OCI-LY7 (cell line): ENCODE measurements around the gene LAMB3. TPM values are rescaled to one million over a fixed set of nuclear protein-coding genes. Genes with fewer than 3 reads are reported as not detected.

Source experiments
- BruUV-seq: library from RNA; stranded (reverse); fragments of 400-500 nt; replicated peaks from 2 replicates; lab custom pipeline; 2021; lab: Mats Ljungman, UMichigan
- CTCF ChIA-PET: fragments of 300-600 bp; sonication (Branson Sonifier 250); formaldehyde crosslinking; loops from one replicate; lab custom pipeline; 2022; ENCODE audit warnings: antibody characterized with exemption; ENCODE audit not compliant: unreplicated experiment; lab: Charles Lee
- POLR2A ChIA-PET: fragments of 300-600 bp; sonication (Branson Sonifier 250); formaldehyde crosslinking; loops from one replicate; lab custom pipeline; 2022; ENCODE audit warnings: antibody characterized with exemption; lab: Charles Lee
- DNase-seq: peaks from one replicate; pipeline ENCODE4 v3.0.0-alpha.2; 2015; ENCODE audit warnings: low spot score
- H2AFZ ChIP-seq: fragments of 200-600 bp; sonication (generic), shearing (Covaris generic); 2 replicates; pipeline ENCODE4 v1.6.1; 2014; ENCODE audit warnings: mild to moderate bottlenecking, antibody characterized with exemption, low read length, moderate library complexity
- H3K27ac ChIP-seq: fragments of 200-600 bp; sonication (generic); 2 replicates; pipeline ENCODE4 v1.5.1; 2014; ENCODE audit warnings: mixed run types, low read depth, mild to moderate bottlenecking, moderate library complexity, low read length, inconsistent platforms; ENCODE audit not compliant: poor library complexity, severe bottlenecking
- H3K36me3 ChIP-seq: fragments of 200-600 bp; sonication (generic); 2 replicates; pipeline ENCODE4 v1.6.1; 2014; ENCODE audit warnings: mild to moderate bottlenecking, antibody characterized with exemption, low read length, moderate library complexity, mixed read lengths; ENCODE audit not compliant: insufficient read depth
- H3K4me1 ChIP-seq: fragments of 200-600 bp; sonication (generic); 2 replicates; pipeline ENCODE4 v1.5.1; 2014; ENCODE audit warnings: mild to moderate bottlenecking, low read length; ENCODE audit not compliant: insufficient read depth, poor library complexity, severe bottlenecking
- H3K4me2 ChIP-seq: fragments of 200-600 bp; sonication (generic); 2 replicates; pipeline ENCODE4 v1.6.1; 2014; ENCODE audit warnings: mild to moderate bottlenecking, low read length
- H3K4me3 ChIP-seq: fragments of 200-600 bp; sonication (generic); 2 replicates; pipeline ENCODE4 v1.5.1; 2014; ENCODE audit warnings: mild to moderate bottlenecking, low read depth, low read length; ENCODE audit not compliant: poor library complexity, severe bottlenecking
- H3K79me2 ChIP-seq: fragments of 200-600 bp; sonication (generic); 2 replicates; pipeline ENCODE4 v1.6.1; 2016; ENCODE audit warnings: low read depth, mild to moderate bottlenecking, low read length, moderate library complexity, mixed read lengths; ENCODE audit not compliant: insufficient read depth
- H3K9me2 ChIP-seq: fragments of 200-600 bp; sonication (generic); 2 replicates; pipeline ENCODE4 v1.6.1; 2016; ENCODE audit warnings: mild to moderate bottlenecking, low read length, mixed read lengths; ENCODE audit not compliant: insufficient read depth
- H3K9me3 ChIP-seq: fragments of 200-600 bp; sonication (generic); 2 replicates; pipeline ENCODE4 v1.6.1; 2014; ENCODE audit warnings: mild to moderate bottlenecking, mixed run types, low read length, mixed read lengths
- H4K20me1 ChIP-seq: fragments of 200-600 bp; sonication (generic); 2 replicates; pipeline ENCODE4 v1.6.1; 2014; ENCODE audit warnings: mild to moderate bottlenecking, antibody characterized with exemption, low read length, moderate library complexity, mixed read lengths; ENCODE audit not compliant: insufficient read depth
- CTCF ChIP-seq: fragments of 200-600 bp; sonication (generic); conservative IDR thresholded peaks from 2 replicates; pipeline ENCODE4 v1.5.1; 2014; ENCODE audit warnings: mild to moderate bottlenecking, antibody characterized with exemption, low read length, moderate library complexity, mixed read lengths
- EZH2phosphoT487 ChIP-seq: fragments of 200-600 bp; sonication (generic); IDR thresholded peaks from 2 replicates; pipeline ENCODE4 v1.6.1; 2018; ENCODE audit warnings: low read depth, borderline replicate concordance, mild to moderate bottlenecking, mixed run types, antibody characterized with exemption, low read length, moderate library complexity, mixed read lengths
- intact Hi-C: fragments of 100-400 bp; cut with micrococcal nuclease; formaldehyde crosslinking; loops from one replicate; pipeline ENCODE4 v1.10.0; 2022; ENCODE audit not compliant: unreplicated experiment
- total RNA-seq, 2 experiments: library from RNA; depleted of rRNA in 1 of 2; stranded (reverse); fragments of >200 nt in 1 of 2; shearing (Covaris generic) in 1 of 2; gene quantifications; 2 replicates each; pipeline ENCODE4 v1.2.3, GENCODE V29; 2014 to 2022

The LAMB3 gene
- total RNA-seq, 2 experiments from 2014 or later: 0.41 to 0.46 TPM

GRCh38 chr1:209586221-209586740 is 65.9 kb downstream of the LAMB3 start:
- Histone ChIP-seq H3K36me3 (no peaks in the 10 kb centered on the region), H3K4me2 (no peak overlapping the region), H2AFZ (no peak overlapping the region), H4K20me1 (no peaks in the 10 kb centered on the region), H3K27ac (no peak overlapping the region), H3K9me3 (no peaks in the 10 kb centered on the region), H3K79me2 (no peaks in the 10 kb centered on the region), H3K4me3 (no peak overlapping the region), H3K9me2 (no peaks in the 10 kb centered on the region), H3K4me1 (no peaks in the 10 kb centered on the region)
- ChIA-PET CTCF (no interaction called here), POLR2A (no interaction called here)
- intact Hi-C loops: no loop called here
- no peak for DNase-seq
- no TSS peak for BruUV-seq
- TF ChIP-seq CTCF: no peak

GRCh38 chr1:209585672-209586071 is 66.6 kb downstream of the LAMB3 start:
- Histone ChIP-seq H3K9me2 (no peaks in the 10 kb centered on the region), H3K36me3 (no peaks in the 10 kb centered on the region), H3K4me1 (no peaks in the 10 kb centered on the region), H3K4me3 (no peak overlapping the region), H3K9me3 (no peaks in the 10 kb centered on the region), H2AFZ (no peak overlapping the region), H3K79me2 (no peaks in the 10 kb centered on the region), H3K27ac (no peak overlapping the region), H4K20me1 (no peaks in the 10 kb centered on the region), H3K4me2 (no peak overlapping the region)
- intact Hi-C loops: no loop called here
- ChIA-PET CTCF (no interaction called here), POLR2A (no interaction called here)
- no peak for DNase-seq
- no TSS peak for BruUV-seq
- no peak for TF ChIP-seq CTCF
- no peak for TF ChIP-seq EZH2phosphoT487

- no peaks in the 10 kb centered on the region for H3K9me2 ChIP-seq
- POLR2A ChIA-PET: no interaction called here
Measured at GRCh38 chr1:209585197-209585596, 67.0 kb downstream of the LAMB3 start.

More at GRCh38 chr1:209585197-209585596, 67.0 kb downstream of the LAMB3 start:
- H2AFZ ChIP-seq: no peak overlapping the region
- H3K79me2 ChIP-seq: no peaks in the 10 kb centered on the region
- intact Hi-C loops: no loop called here
- no peak for TF ChIP-seq CTCF
- TF ChIP-seq EZH2phosphoT487: no peak
- H3K9me3 ChIP-seq: no peaks in the 10 kb centered on the region
- BruUV-seq: no TSS peak
- H3K4me2 ChIP-seq: no peak overlapping the region
- CTCF ChIA-PET: no interaction called here
- no peak overlapping the region for H3K27ac ChIP-seq
- no peak overlapping the region for H3K4me3 ChIP-seq
- H4K20me1 ChIP-seq: no peaks in the 10 kb centered on the region
- H3K4me1 ChIP-seq: no peaks in the 10 kb centered on the region
- H3K36me3 ChIP-seq: no peaks in the 10 kb centered on the region
- DNase-seq: no peak
